ENCODE results near the gene RBM12.

- no peak for TF ChIP-seq CTCF (conservative IDR thresholded peaks at IDR 0.05)
- no peak for TF ChIP-seq ZFX (IDR thresholded peaks at IDR 0.05)
These were observed 10.8 kb downstream of the RBM12 start for GRCh38 chr20:35653893-35654292.

Data from C4-2B (cell line).